SK-N-SH (cell line): ENCODE measurements around the gene IRAG1. TPM values are rescaled to one million over a fixed set of nuclear protein-coding genes. Genes with fewer than 3 reads are reported as not detected.

Experiments used
- CTCF ChIA-PET: fragments of 300-600, 350-600 bp; formaldehyde crosslinking; extraction: SDS; loops from one replicate; lab custom pipeline; 2021; lab: Yijun Ruan, JAX
- POLR2A ChIA-PET: fragments of 350-600 bp; sonication (Branson Sonifier 250); formaldehyde crosslinking; extraction: SDS; loops from one replicate; lab custom pipeline; 2020; ENCODE audit warnings: antibody characterized with exemption, inconsistent platforms; lab: Yijun Ruan, JAX
- DNase-seq: peaks from one replicate; pipeline ENCODE4 v3.0.0; 2012
- H2AFZ ChIP-seq: fragments of 200-600 bp; sonication (generic); 2 replicates; pipeline ENCODE4 v1.8.1; 2016; ENCODE audit warnings: antibody characterized with exemption, mild to moderate bottlenecking, low read depth
- H3F3A ChIP-seq: fragments of 200-600 bp; sonication (generic); replicated peaks from 2 replicates; pipeline ENCODE3; 2016; ENCODE audit warnings: antibody characterized with exemption, mild to moderate bottlenecking; ENCODE audit not compliant: insufficient read depth
- H3K27ac ChIP-seq, 2 experiments: fragments of 200-500 bp in 1 of 2; fragments of 200-600 bp in 1 of 2; sonication (Bioruptor generic) in 1 of 2; sonication (generic), shearing (Covaris generic) in 1 of 2; 2 replicates each; pipeline versions ENCODE4 v1.5.1 to v1.6.1; 2014 to 2016; ENCODE audit warnings: low read depth in 2 of 2, inconsistent platforms in 1 of 2, low read length in 1 of 2, mild to moderate bottlenecking in 1 of 2, mixed read lengths in 1 of 2
- H3K27me3 ChIP-seq: fragments of 200-600 bp; sonication (generic), shearing (Covaris generic); 2 replicates; pipeline ENCODE4 v1.6.1; 2016; ENCODE audit warnings: mixed run types; ENCODE audit not compliant: insufficient read depth
- H3K36me3 ChIP-seq, 2 experiments: fragments of 200-500 bp in 1 of 2; fragments of 200-600 bp in 1 of 2; sonication (Bioruptor generic) in 1 of 2; sonication (generic) in 1 of 2; replicated peaks in 1 of 2; 2 replicates each; pipeline versions ENCODE3 to v1.5.1; 2014 to 2016; ENCODE audit warnings: low read length in 1 of 2, mild to moderate bottlenecking in 1 of 2; ENCODE audit not compliant: insufficient read depth in 2 of 2, control insufficient read depth in 1 of 2
- H3K4me1 ChIP-seq, 2 experiments: fragments of 200-500 bp in 1 of 2; fragments of 200-600 bp in 1 of 2; sonication (Bioruptor generic) in 1 of 2; sonication (generic), shearing (Covaris generic) in 1 of 2; 2 replicates each; pipeline versions ENCODE4 v1.5.1 to v1.6.1; 2014 to 2016; ENCODE audit warnings: low read depth in 1 of 2, low read length in 1 of 2, mixed run types in 1 of 2; ENCODE audit not compliant: insufficient read depth in 2 of 2, control insufficient read depth in 1 of 2
- H3K4me2 ChIP-seq: fragments of 200-600 bp; sonication (generic), shearing (Covaris generic); 2 replicates; pipeline ENCODE4 v1.6.1; 2017; ENCODE audit warnings: mixed run types
- H3K4me3 ChIP-seq, 2 experiments: fragments of 200-500 bp in 1 of 2; fragments of 200-600 bp in 1 of 2; sonication (Bioruptor generic) in 1 of 2; sonication (generic), shearing (Covaris generic) in 1 of 2; 2 replicates each; pipeline versions ENCODE4 v1.5.1 to v1.8.1; 2014 to 2016; ENCODE audit warnings: low read depth in 2 of 2, inconsistent platforms in 1 of 2, low read length in 1 of 2, mild to moderate bottlenecking in 1 of 2, mixed read lengths in 1 of 2, moderate library complexity in 1 of 2
- H3K79me2 ChIP-seq: fragments of 200-600 bp; sonication (generic); 2 replicates; pipeline ENCODE4 v1.8.1; 2017; ENCODE audit warnings: mild to moderate bottlenecking; ENCODE audit not compliant: insufficient read depth
- H3K9ac ChIP-seq: fragments of 200-600 bp; sonication (generic); 2 replicates; pipeline ENCODE4 v1.6.1; 2017; ENCODE audit warnings: mixed run types
- H3K9me2 ChIP-seq: fragments of 200-600 bp; sonication (generic); 2 replicates; pipeline ENCODE4 v1.6.1; 2017; ENCODE audit warnings: mixed run types
- H3K9me3 ChIP-seq: fragments of 200-600 bp; sonication (generic); 2 replicates; pipeline ENCODE4 v1.6.1; 2017; ENCODE audit warnings: mixed run types, mild to moderate bottlenecking, moderate library complexity
- H4K20me1 ChIP-seq: fragments of 200-600 bp; sonication (generic); 2 replicates; pipeline ENCODE4 v1.6.1; 2017; ENCODE audit warnings: mild to moderate bottlenecking, mixed run types; ENCODE audit not compliant: insufficient read depth
- CTCF ChIP-seq: fragments of 200-600 bp; sonication (generic); IDR thresholded peaks from 2 replicates; pipeline ENCODE4 v1.6.1; 2017; ENCODE audit warnings: antibody characterized with exemption, mild to moderate bottlenecking, moderate library complexity
- ELF1 ChIP-seq: IDR thresholded peaks from 2 replicates; pipeline ENCODE4 v1.4.0; 2012
- EZH2phosphoT487 ChIP-seq: fragments of 200-600 bp; sonication (generic); IDR thresholded peaks from 2 replicates; pipeline ENCODE4 v1.6.1; 2017; ENCODE audit warnings: low read depth, mixed run types, mild to moderate bottlenecking, antibody characterized with exemption, moderate library complexity, borderline replicate concordance
- FOXJ3 ChIP-seq: sonication (generic); formaldehyde crosslinking; IDR thresholded peaks from 2 replicates; pipeline ENCODE4 v1.5.1; 2020; ENCODE audit warnings: mild to moderate bottlenecking, missing genetic modification reagents
- FOXM1 ChIP-seq: IDR thresholded peaks from 2 replicates; pipeline ENCODE4 v1.4.0; 2012; ENCODE audit warnings: low read depth, mild to moderate bottlenecking
- GABPA ChIP-seq: IDR thresholded peaks from 2 replicates; pipeline ENCODE4 v1.4.0; 2012; ENCODE audit warnings: low read depth, mild to moderate bottlenecking
- GATA2 ChIP-seq: sonication (generic); formaldehyde crosslinking; IDR thresholded peaks from 2 replicates; pipeline ENCODE4 v1.5.0; 2020; ENCODE audit warnings: mild to moderate bottlenecking, missing genetic modification reagents
- MAX ChIP-seq: IDR thresholded peaks from 2 replicates; pipeline ENCODE4 v1.4.0; 2012; ENCODE audit warnings: low read depth
- MXI1 ChIP-seq: IDR thresholded peaks from 2 replicates; pipeline ENCODE4 v1.6.1; 2012; ENCODE audit warnings: mild to moderate bottlenecking, low read depth, low read length, improper control_type of control experiment
- NFIC ChIP-seq: IDR thresholded peaks from 2 replicates; pipeline ENCODE4 v1.4.0; 2012; ENCODE audit warnings: borderline replicate concordance
- NRF1 ChIP-seq: IDR thresholded peaks from 2 replicates; pipeline ENCODE4 v1.6.1; 2012; ENCODE audit warnings: low read depth, mild to moderate bottlenecking, low read length
- PBX3 ChIP-seq: IDR thresholded peaks from 2 replicates; pipeline ENCODE4; 2012
- POLR2AphosphoS5 ChIP-seq: IDR thresholded peaks from 2 replicates; pipeline ENCODE4 v1.6.1; 2012; ENCODE audit warnings: low read depth, low read length
- RCOR1 ChIP-seq: fragments of 150-350 bp; IDR thresholded peaks from 2 replicates; pipeline ENCODE4 v1.6.1; 2017; ENCODE audit warnings: antibody characterized with exemption, low read length
- RFX5 ChIP-seq: IDR thresholded peaks from 2 replicates; pipeline ENCODE4 v1.6.1; 2012; ENCODE audit warnings: mild to moderate bottlenecking, improper control_type of control experiment, low read length
- RXRA ChIP-seq: IDR thresholded peaks from 2 replicates; pipeline ENCODE4 v1.4.0; 2012; ENCODE audit warnings: low read depth, mild to moderate bottlenecking, borderline replicate concordance
- SIN3A ChIP-seq: IDR thresholded peaks from 2 replicates; pipeline ENCODE4 v1.6.1; 2012; ENCODE audit warnings: low read depth, mild to moderate bottlenecking, low read length, moderate library complexity, borderline replicate concordance
- SMC3 ChIP-seq: IDR thresholded peaks from 2 replicates; pipeline ENCODE4 v1.6.1; 2012; ENCODE audit warnings: low read depth, low read length, improper control_type of control experiment
- TAF1 ChIP-seq: IDR thresholded peaks from 2 replicates; pipeline ENCODE4 v1.6.1; 2012; ENCODE audit warnings: low read depth, mild to moderate bottlenecking, low read length, moderate library complexity, borderline replicate concordance
- TCF12 ChIP-seq: IDR thresholded peaks from 2 replicates; pipeline ENCODE4 v1.4.0; 2012
- YY1 ChIP-seq: IDR thresholded peaks from 2 replicates; pipeline ENCODE4 v1.4.0; 2012; ENCODE audit warnings: low read depth, mild to moderate bottlenecking
- ZBTB33 ChIP-seq: IDR thresholded peaks from 2 replicates; pipeline ENCODE4 v1.4.0; 2012; ENCODE audit warnings: low read depth, borderline replicate concordance
- WGBS: methylation state at CpG from one replicate; pipeline ENCODE4 v1.1.6; 2017; ENCODE audit warnings: low lambda C conversion rate; 5-methylcytosine and 5-hydroxymethylcytosine counted together
- polyA plus RNA-seq, 3 experiments: library from polyadenylated mRNA; depleted of rRNA; stranded (reverse); fragments of >200 nt; gene quantifications; 2 replicates each; pipeline ENCODE4 v1.2.3, GENCODE V29; 2012
- TF ChIP-seq, protein P1 (sequence below): IDR thresholded peaks from 2 replicates; pipeline ENCODE4 v1.6.1; 2012; ENCODE audit warnings: mild to moderate bottlenecking, low read depth, low read length, moderate library complexity

IRAG1 gene
- polyA plus RNA-seq, 1 of the 3 experiments (the other 2 are of a cell fraction) = 0.05 TPM

- Histone ChIP-seq H3K4me3 (no peak overlapping the region), H3F3A (peaks cover 12% of the 10 kb centered on the region), H3K4me1 (peaks cover 2 to 26% of the 10 kb centered on the region in 2 experiments; a peak in 3 of 4 replicates), H4K20me1 (no peaks in the 10 kb centered on the region), H3K9me3 (no peaks in the 10 kb centered on the region), H3K9me2 (no peaks in the 10 kb centered on the region), H3K27ac (peak overlapping the region in 1 of 2 experiments; percentile 29; a peak in 2 of 4 replicates), H3K79me2 (no peaks in the 10 kb centered on the region), H3K36me3 (no peaks in the 10 kb centered on the region), H3K9ac (peak overlapping the region; percentile 14; the same call in 1 of the 2 replicates), H2AFZ (peak overlapping the region; percentile 7; the same call in 1 of the 2 replicates), H3K4me2 (peak overlapping the region; percentile 61), H3K27me3 (no peaks in the 10 kb centered on the region)
- DNase-seq = no peak
- CTCF ChIA-PET = interaction anchor here (1.0 to 1.5 kb wide), 4 partner anchors 78 to 251 kb away, joined by 3 to 5 read pairs (median 4); no protein-coding TSS in a partner anchor
- POLR2A ChIA-PET = no interaction called here
- 70% methylated on average over 15 of the region's 20 CpGs for WGBS
- TF ChIP-seq MAX (no peak), MXI1 (no peak), ELF1 (no peak), SIN3A (no peak), ZBTB33 (no peak), TAF1 (no peak), EZH2phosphoT487 (no peak), TCF12 (no peak), RXRA (peak; percentile 73), RCOR1 (no peak), FOXM1 (no peak), POLR2AphosphoS5 (no peak; the same call in 1 of the 2 replicates), PBX3 (no peak), RFX5 (no peak), CTCF (no peak), GATA2 (CRISPR knock-in tag) (no peak), GABPA (no peak), SMC3 (no peak), YY1 (0 out of 2 replicates have a peak, but pooled peaks have one; percentile 17), NRF1 (no peak), FOXJ3 (CRISPR knock-in tag) (no peak), NFIC (no peak)
- TF ChIP-seq, protein P1, sequence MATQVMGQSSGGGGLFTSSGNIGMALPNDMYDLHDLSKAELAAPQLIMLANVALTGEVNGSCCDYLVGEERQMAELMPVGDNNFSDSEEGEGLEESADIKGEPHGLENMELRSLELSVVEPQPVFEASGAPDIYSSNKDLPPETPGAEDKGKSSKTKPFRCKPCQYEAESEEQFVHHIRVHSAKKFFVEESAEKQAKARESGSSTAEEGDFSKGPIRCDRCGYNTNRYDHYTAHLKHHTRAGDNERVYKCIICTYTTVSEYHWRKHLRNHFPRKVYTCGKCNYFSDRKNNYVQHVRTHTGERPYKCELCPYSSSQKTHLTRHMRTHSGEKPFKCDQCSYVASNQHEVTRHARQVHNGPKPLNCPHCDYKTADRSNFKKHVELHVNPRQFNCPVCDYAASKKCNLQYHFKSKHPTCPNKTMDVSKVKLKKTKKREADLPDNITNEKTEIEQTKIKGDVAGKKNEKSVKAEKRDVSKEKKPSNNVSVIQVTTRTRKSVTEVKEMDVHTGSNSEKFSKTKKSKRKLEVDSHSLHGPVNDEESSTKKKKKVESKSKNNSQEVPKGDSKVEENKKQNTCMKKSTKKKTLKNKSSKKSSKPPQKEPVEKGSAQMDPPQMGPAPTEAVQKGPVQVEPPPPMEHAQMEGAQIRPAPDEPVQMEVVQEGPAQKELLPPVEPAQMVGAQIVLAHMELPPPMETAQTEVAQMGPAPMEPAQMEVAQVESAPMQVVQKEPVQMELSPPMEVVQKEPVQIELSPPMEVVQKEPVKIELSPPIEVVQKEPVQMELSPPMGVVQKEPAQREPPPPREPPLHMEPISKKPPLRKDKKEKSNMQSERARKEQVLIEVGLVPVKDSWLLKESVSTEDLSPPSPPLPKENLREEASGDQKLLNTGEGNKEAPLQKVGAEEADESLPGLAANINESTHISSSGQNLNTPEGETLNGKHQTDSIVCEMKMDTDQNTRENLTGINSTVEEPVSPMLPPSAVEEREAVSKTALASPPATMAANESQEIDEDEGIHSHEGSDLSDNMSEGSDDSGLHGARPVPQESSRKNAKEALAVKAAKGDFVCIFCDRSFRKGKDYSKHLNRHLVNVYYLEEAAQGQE = no peak
Measured at GRCh38 chr11:10657308-10658271, 36.0 kb downstream of the IRAG1 start.
